HCT116 (cell line): ENCODE data around the gene FAM163B. TPM values are rescaled to one million over a fixed set of nuclear protein-coding genes. Genes with fewer than 3 reads are reported as not detected.

Source experiments
- ATAC-seq: fragments of 200-7000 bp; cut with Tn5 transposase; 2 replicates; pipeline ENCODE4 v1.9.1; 2020; ENCODE audit warnings: mild to moderate bottlenecking, moderate library complexity
- BruUV-seq: library from RNA; stranded (reverse); fragments of 400-500 nt; replicated peaks from 2 replicates; lab custom pipeline; 2021; lab: Mats Ljungman, UMichigan
- CTCF ChIA-PET: fragments of 300-600 bp; sonication (Branson Sonifier 250); formaldehyde crosslinking; loops from one replicate; lab custom pipeline; 2021; ENCODE audit warnings: antibody characterized with exemption; lab: Charles Lee
- POLR2A ChIA-PET: fragments of 300-600, 350-600 bp; sonication (Branson Sonifier 250); formaldehyde crosslinking; loops from one replicate; lab custom pipeline; 2021; ENCODE audit warnings: antibody characterized with exemption; lab: Charles Lee
- RAD21 ChIA-PET, 2 experiments: fragments of 300-600 bp; sonication (Branson Sonifier 250); formaldehyde crosslinking; loops; one replicate each; lab custom pipeline; 2023; ENCODE audit warnings: low total read pairs in 2 of 2; ENCODE audit not compliant: uncharacterized antibody in 2 of 2, unreplicated experiment in 2 of 2, low non-redundant PET in 1 of 2; lab: Charles Lee
- DNase-seq: peaks from one replicate; pipeline ENCODE4 v3.0.0-alpha.2; 2010; ENCODE audit warnings: low read depth, low spot score
- H2AFZ ChIP-seq: fragments of 200-600 bp; shearing (Covaris generic), sonication (generic); 2 replicates; pipeline ENCODE4 v1.6.1; 2017; ENCODE audit warnings: low read depth, mixed run types, mixed read lengths, antibody characterized with exemption, low read length; ENCODE audit not compliant: poor library complexity, severe bottlenecking
- H3K27ac ChIP-seq: 2 replicates; pipeline ENCODE4 v1.5.1; 2012; ENCODE audit warnings: low read depth, low read length
- H3K27me3 ChIP-seq: fragments of 200-600 bp; sonication (generic); 2 replicates; pipeline ENCODE4 v1.6.1; 2016; ENCODE audit warnings: mixed run types, low read length, mixed read lengths; ENCODE audit not compliant: insufficient read depth
- H3K36me3 ChIP-seq, 2 experiments: fragments of 200-500 bp in 1 of 2; fragments of 200-600 bp in 1 of 2; sonication (Bioruptor generic) in 1 of 2; sonication (generic) in 1 of 2; 2 replicates each; pipeline versions ENCODE4 v1.5.1 to v1.6.1; 2014 to 2016; ENCODE audit warnings: low read length in 2 of 2, inconsistent platforms in 1 of 2, mixed read lengths in 1 of 2, mixed run types in 1 of 2; ENCODE audit not compliant: insufficient read depth in 2 of 2, control insufficient read depth in 1 of 2
- H3K4me1 ChIP-seq, 2 experiments: fragments of 200-600 bp in 1 of 2; sonication (generic) in 1 of 2; 2 replicates each; pipeline versions ENCODE4 v1.5.1 to v1.6.1; 2012 to 2017; ENCODE audit warnings: low read length in 2 of 2, inconsistent platforms in 1 of 2, mild to moderate bottlenecking in 1 of 2, mixed read lengths in 1 of 2, mixed run types in 1 of 2, moderate library complexity in 1 of 2; ENCODE audit not compliant: insufficient read depth in 2 of 2, control insufficient read depth in 1 of 2
- H3K4me2 ChIP-seq: fragments of 200-600 bp; sonication (generic); 2 replicates; pipeline ENCODE4 v1.6.1; 2017; ENCODE audit warnings: mixed run types, low read length, mixed read lengths
- H3K4me3 ChIP-seq, 2 experiments: fragments of 200-600 bp in 1 of 2; sonication (generic) in 1 of 2; replicated peaks in 1 of 2; 2 replicates each; pipeline ENCODE4 v1.5.1; 2011 to 2016; ENCODE audit warnings: low read length in 2 of 2, control low read depth in 1 of 2, low read depth in 1 of 2, mild to moderate bottlenecking in 1 of 2, mixed read lengths in 1 of 2, mixed run types in 1 of 2
- H3K79me2 ChIP-seq: fragments of 200-600 bp; sonication (generic); 2 replicates; pipeline ENCODE4 v1.6.1; 2017; ENCODE audit warnings: mild to moderate bottlenecking, mixed run types, low read length, moderate library complexity, mixed read lengths; ENCODE audit not compliant: insufficient read depth
- H3K9ac ChIP-seq: fragments of 200-600 bp; sonication (generic); 2 replicates; pipeline ENCODE4 v1.6.1; 2016; ENCODE audit warnings: low read length, mixed read lengths
- H3K9me2 ChIP-seq: fragments of 200-600 bp; sonication (generic), shearing (Covaris generic); 2 replicates; pipeline ENCODE4 v1.6.1; 2017; ENCODE audit warnings: mixed run types, mild to moderate bottlenecking, moderate library complexity; ENCODE audit not compliant: insufficient read depth
- H3K9me3 ChIP-seq, 2 experiments: fragments of 200-500 bp in 1 of 2; fragments of 200-600 bp in 1 of 2; sonication (Bioruptor generic) in 1 of 2; sonication (generic) in 1 of 2; 2 replicates each; pipeline ENCODE4 v1.6.1; 2014 to 2017; ENCODE audit warnings: low read length in 2 of 2, mixed read lengths in 2 of 2, inconsistent platforms in 1 of 2, low read depth in 1 of 2, mild to moderate bottlenecking in 1 of 2, mixed run types in 1 of 2, moderate library complexity in 1 of 2; ENCODE audit not compliant: control insufficient read depth in 1 of 2, insufficient read depth in 1 of 2
- H4K20me1 ChIP-seq: fragments of 200-600 bp; sonication (generic), shearing (Covaris generic); 2 replicates; pipeline ENCODE4 v1.6.1; 2017; ENCODE audit warnings: mixed run types, mild to moderate bottlenecking, moderate library complexity; ENCODE audit not compliant: insufficient read depth
- CEBPB ChIP-seq: IDR thresholded peaks from 2 replicates; pipeline ENCODE4 v1.6.1; 2012; ENCODE audit warnings: low read depth
- CTCF ChIP-seq, 3 experiments: fragments of 200-600 bp in 1 of 3; sonication (generic) in 1 of 3; IDR thresholded peaks in 2 of 3; conservative IDR thresholded peaks in 1 of 3; 2 replicates each; pipeline ENCODE4 v1.5.1; 2012 to 2017; ENCODE audit warnings: low read depth in 2 of 3, low read length in 2 of 3, antibody characterized with exemption in 1 of 3, borderline replicate concordance in 1 of 3, control low read depth in 1 of 3, mild to moderate bottlenecking in 1 of 3, mixed read lengths in 1 of 3, mixed run types in 1 of 3, moderate library complexity in 1 of 3; ENCODE audit not compliant: insufficient read depth in 1 of 3
- EGR1 ChIP-seq: IDR thresholded peaks from 2 replicates; pipeline ENCODE4 v1.6.1; 2012; ENCODE audit warnings: low read depth
- ELF1 ChIP-seq: IDR thresholded peaks from 2 replicates; pipeline ENCODE4 v1.6.1; 2012; ENCODE audit warnings: low read depth, borderline replicate concordance
- EZH2phosphoT487 ChIP-seq: fragments of 200-600 bp; IDR thresholded peaks from 2 replicates; pipeline ENCODE4 v1.6.1; 2018; ENCODE audit warnings: antibody characterized with exemption, borderline replicate concordance
- FOSL1 ChIP-seq: IDR thresholded peaks from 2 replicates; pipeline ENCODE4 v1.6.1; 2012; ENCODE audit warnings: low read depth
- MAX ChIP-seq: IDR thresholded peaks from 2 replicates; pipeline ENCODE4 v1.6.1; 2012
- RAD21 ChIP-seq: IDR thresholded peaks from 2 replicates; pipeline ENCODE4 v1.6.1; 2012; ENCODE audit warnings: low read depth, mild to moderate bottlenecking
- ZFX ChIP-seq: fragments of 450-650 bp; IDR thresholded peaks from 2 replicates; pipeline ENCODE4 v1.6.1; 2017
- ZNF274 ChIP-seq: fragments of 200-500 bp; sonication (Bioruptor generic); IDR thresholded peaks from 2 replicates; pipeline ENCODE4 v1.6.1; 2014; ENCODE audit warnings: mild to moderate bottlenecking, low read depth, low read length, inconsistent platforms
- intact Hi-C: fragments of 100-400 bp; cut with micrococcal nuclease; formaldehyde crosslinking; loops from 2 replicates; pipeline ENCODE4 v1.10.0; 2022
- total RNA-seq: library from RNA; stranded (reverse); gene quantifications from one replicate; pipeline ENCODE4 v1.2.1, GENCODE V29; 2021; ENCODE audit not compliant: unreplicated experiment

FAM163B gene
- total RNA-seq, 1 experiment from 2014 or later, result not detected

GRCh38 chr9:133535306-133535877 is 73.8 kb downstream of the FAM163B start:
- Histone ChIP-seq H3K27ac (no peak overlapping the region), H3K27me3 (no peaks in the 10 kb centered on the region), H3K4me2 (no peak overlapping the region), H3K9me2 (no peaks in the 10 kb centered on the region), H3K4me1 (no peaks in the 10 kb centered on the region; a peak in 1 of 4 replicates), H3K36me3 (no peaks in the 10 kb centered on the region), H2AFZ (no peak overlapping the region), H3K79me2 (no peaks in the 10 kb centered on the region), H3K9ac (no peak overlapping the region), H3K9me3 (no peaks in the 10 kb centered on the region), H4K20me1 (no peaks in the 10 kb centered on the region), H3K4me3 (no peak overlapping the region)
- RAD21 ChIA-PET, result no interaction called here
- DNase-seq, result no peak
- CTCF ChIA-PET, result no interaction called here
- no peak for ATAC-seq
- BruUV-seq, result no TSS peak
- POLR2A ChIA-PET, result no interaction called here
- no peak for TF ChIP-seq CTCF (IDR thresholded peaks at IDR 0.05 in 2 of 3, conservative IDR thresholded peaks at IDR 0.05 in 1 of 3; ENCODE audit: borderline replicate concordance in 1 of 3, insufficient read depth in 1 of 3, low read depth in 2 of 3, low read length in 2 of 3)
- intact Hi-C loops, result no loop called here

- no peaks in the 10 kb centered on the region for H3K79me2 ChIP-seq
- no peaks in the 10 kb centered on the region; a peak in 1 of 4 replicates for H3K4me1 ChIP-seq
- H3K4me3 ChIP-seq, result no peak within 1 kb of the TSS
- DNase-seq (no peak), ATAC-seq (no peak)
- H3K36me3 ChIP-seq, result no peaks in the 10 kb centered on the region
- H3K27ac ChIP-seq, result no peak within 1 kb of the TSS; the same call in 1 of the 2 replicates
- POLR2A ChIA-PET, result no interaction called here
- TF ChIP-seq CEBPB (no peak), EGR1 (no peak), ZFX (no peak), RAD21 (no peak), EZH2phosphoT487 (no peak), ZNF274 (no peak), ELF1 (no peak), FOSL1 (no peak), MAX (no peak)
- H3K4me2 ChIP-seq, result no peak within 1 kb of the TSS
- no peaks in the 10 kb centered on the region for H3K27me3 ChIP-seq
- RAD21 ChIA-PET, result no interaction called here
- H2AFZ ChIP-seq, result no peak within 1 kb of the TSS
- H4K20me1 ChIP-seq, result no peaks in the 10 kb centered on the region
- intact Hi-C loops, result no loop called here
- no TSS peak for BruUV-seq
- H3K9me3 ChIP-seq, result no peaks in the 10 kb centered on the region
- CTCF ChIA-PET, result interaction anchor here (1.7 to 2.1 kb wide), 2 partner anchors 192 to 248 kb away, joined by 4 to 14 read pairs; no protein-coding TSS in a partner anchor
- H3K9ac ChIP-seq, result no peak within 1 kb of the TSS
- H3K9me2 ChIP-seq, result no peaks in the 10 kb centered on the region
These were observed 74.6 kb downstream of the FAM163B start, which contains the start of gene ADAMTSL2 for GRCh38 chr9:133534346-133535291. TSS of gene ADAMTSL2 (plus strand) at chr9:133534704. CDS start at chr9:133536713, 2,009 bp downstream.
